Measurements from ENCODE around the gene CDR2. TPM values are rescaled to one million over a fixed set of nuclear protein-coding genes. Genes with fewer than 3 reads are reported as not detected.
A peak's percentile ranks its signal among the peaks of the same experiment; 100 is the strongest.

The CDR2 gene
- total RNA-seq, 2 donors from 2014 or later: 17.6 to 24.3 TPM

DNA sequence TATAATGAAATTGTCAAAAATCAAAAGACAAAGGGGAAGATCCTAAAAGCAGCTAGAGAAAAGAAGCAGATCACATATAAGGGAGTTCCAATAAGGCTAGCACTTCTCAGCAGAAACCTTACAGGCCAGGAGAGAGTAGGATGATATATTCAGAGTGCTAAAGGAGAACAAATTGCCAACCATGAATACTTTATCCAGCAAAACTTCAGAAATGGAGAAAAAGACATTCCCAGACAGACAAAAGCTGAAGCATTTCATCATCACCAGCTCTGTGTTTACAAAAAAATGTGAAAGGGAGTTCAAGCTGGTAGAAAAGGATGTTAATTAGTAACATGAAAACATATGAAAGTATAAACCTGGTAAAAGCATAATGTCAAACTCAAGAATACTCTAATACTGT lies 37.4 kb downstream of the CDR2 start:
- H3K4me3 Mint-ChIP-seq: no peak overlapping the region
- H3K36me3 ChIP-seq (ENCODE audit: control insufficient read depth, insufficient read depth, low read length): peaks cover 64% of the 10 kb centered on the region
- TF ChIP-seq, protein P1, sequence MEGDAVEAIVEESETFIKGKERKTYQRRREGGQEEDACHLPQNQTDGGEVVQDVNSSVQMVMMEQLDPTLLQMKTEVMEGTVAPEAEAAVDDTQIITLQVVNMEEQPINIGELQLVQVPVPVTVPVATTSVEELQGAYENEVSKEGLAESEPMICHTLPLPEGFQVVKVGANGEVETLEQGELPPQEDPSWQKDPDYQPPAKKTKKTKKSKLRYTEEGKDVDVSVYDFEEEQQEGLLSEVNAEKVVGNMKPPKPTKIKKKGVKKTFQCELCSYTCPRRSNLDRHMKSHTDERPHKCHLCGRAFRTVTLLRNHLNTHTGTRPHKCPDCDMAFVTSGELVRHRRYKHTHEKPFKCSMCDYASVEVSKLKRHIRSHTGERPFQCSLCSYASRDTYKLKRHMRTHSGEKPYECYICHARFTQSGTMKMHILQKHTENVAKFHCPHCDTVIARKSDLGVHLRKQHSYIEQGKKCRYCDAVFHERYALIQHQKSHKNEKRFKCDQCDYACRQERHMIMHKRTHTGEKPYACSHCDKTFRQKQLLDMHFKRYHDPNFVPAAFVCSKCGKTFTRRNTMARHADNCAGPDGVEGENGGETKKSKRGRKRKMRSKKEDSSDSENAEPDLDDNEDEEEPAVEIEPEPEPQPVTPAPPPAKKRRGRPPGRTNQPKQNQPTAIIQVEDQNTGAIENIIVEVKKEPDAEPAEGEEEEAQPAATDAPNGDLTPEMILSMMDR (conservative IDR thresholded peaks at IDR 0.05): no peak
- H3K27ac Mint-ChIP-seq: no peak overlapping the region
- no peak overlapping the region for H3K27ac ChIP-seq (ENCODE audit: low read depth, low read length)
- H3K9me3 ChIP-seq (ENCODE audit: control insufficient read depth, low read length): peaks cover 51% of the 10 kb centered on the region
- no peak for DNase-seq
- H3K4me1 ChIP-seq (ENCODE audit: control insufficient read depth, insufficient read depth, low read length): no peaks in the 10 kb centered on the region
- H3K4me3 ChIP-seq (ENCODE audit: low read length): peak overlapping the region; percentile 37
- H3K27me3 Mint-ChIP-seq (ENCODE audit: insufficient read depth): no peaks in the 10 kb centered on the region
- peaks cover 73% of the 10 kb centered on the region for H3K36me3 Mint-ChIP-seq (ENCODE audit: low read depth)
- H3K9me3 Mint-ChIP-seq: peaks cover 55% of the 10 kb centered on the region
- H3K9ac ChIP-seq (ENCODE audit: extremely low read depth, low read length, poor library complexity, severe bottlenecking): no peak overlapping the region
- no peaks in the 10 kb centered on the region for H3K27me3 ChIP-seq (ENCODE audit: control insufficient read depth, insufficient read depth, low read length, poor library complexity, severe bottlenecking)
- no peaks in the 10 kb centered on the region for H3K4me1 Mint-ChIP-seq

DNA sequence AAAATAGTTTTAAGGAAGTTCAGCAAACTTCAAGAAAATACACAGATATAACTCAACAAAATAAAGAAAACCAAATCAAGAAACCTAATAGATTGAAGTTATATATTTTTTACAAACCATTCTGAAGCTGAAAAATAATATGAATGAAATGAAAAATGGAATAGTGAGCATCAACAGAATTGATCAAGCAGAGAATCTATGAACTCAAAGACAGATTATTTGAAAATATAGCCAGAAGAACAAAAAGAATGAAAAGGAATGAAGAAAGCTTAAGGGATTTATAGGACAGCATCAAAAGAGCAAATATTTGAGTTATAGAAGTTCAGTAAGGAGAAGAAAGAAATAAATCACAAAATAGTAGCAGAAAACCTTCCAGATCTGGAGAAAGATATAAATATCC lies 37.8 kb downstream of the CDR2 start:
- peaks cover 77% of the 10 kb centered on the region for H3K36me3 Mint-ChIP-seq (ENCODE audit: low read depth)

DNA sequence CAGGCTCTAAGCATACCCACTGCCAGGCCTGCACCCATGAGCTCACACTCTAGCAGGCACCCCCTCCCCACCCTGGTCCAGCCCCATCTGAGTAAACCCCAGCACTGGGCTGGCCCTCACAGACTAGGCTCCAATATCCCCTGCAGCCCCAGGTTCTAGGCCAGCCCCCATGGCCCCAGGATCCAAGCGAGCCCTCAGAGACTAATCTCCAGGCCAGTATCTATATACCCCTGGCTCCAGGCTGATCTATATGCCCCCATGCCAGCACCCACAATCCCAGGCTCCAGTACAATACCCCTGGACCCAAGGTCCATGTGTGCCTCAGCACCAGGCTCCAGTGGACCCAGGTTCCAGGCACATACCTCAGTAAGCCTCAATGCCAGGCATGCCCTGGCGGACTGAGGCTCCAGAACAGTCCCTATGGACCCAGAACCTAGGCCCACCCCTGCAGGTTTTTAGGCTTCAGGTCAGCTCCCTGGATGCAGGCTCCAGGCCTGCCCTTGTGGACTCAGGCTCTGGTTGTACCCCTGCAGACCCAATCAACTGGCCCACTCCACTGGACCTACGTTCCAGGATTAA lies 38.7 kb downstream of the CDR2 start:
- TF ChIP-seq, protein P1 (conservative IDR thresholded peaks at IDR 0.05): no peak

More for the DNA sequence above, 37.8 kb downstream of the CDR2 start:
- Histone ChIP-seq H3K4me3 (ENCODE audit: low read length) (peak overlapping the region; percentile 37), H3K36me3 (ENCODE audit: control insufficient read depth, insufficient read depth, low read length) (peaks cover 69% of the 10 kb centered on the region), H3K27me3 (ENCODE audit: control insufficient read depth, insufficient read depth, low read length, poor library complexity, severe bottlenecking) (no peaks in the 10 kb centered on the region), H3K27ac (ENCODE audit: low read depth, low read length) (no peak overlapping the region), H3K9me3 (ENCODE audit: control insufficient read depth, low read length) (peaks cover 47% of the 10 kb centered on the region), H3K4me1 (ENCODE audit: control insufficient read depth, insufficient read depth, low read length) (no peaks in the 10 kb centered on the region), H3K9ac (ENCODE audit: extremely low read depth, low read length, poor library complexity, severe bottlenecking) (no peak overlapping the region)
- no peak for DNase-seq
- Mint-ChIP-seq H3K27ac (no peak overlapping the region), H3K27me3 (ENCODE audit: insufficient read depth) (no peaks in the 10 kb centered on the region), H3K4me1 (no peaks in the 10 kb centered on the region), H3K4me3 (no peak overlapping the region), H3K9me3 (peaks cover 52% of the 10 kb centered on the region)
- TF ChIP-seq, protein P1 (conservative IDR thresholded peaks at IDR 0.05): no peak

More for the DNA sequence above, 38.7 kb downstream of the CDR2 start:
- Histone ChIP-seq H3K9me3 (ENCODE audit: control insufficient read depth, low read length) (peaks cover 39% of the 10 kb centered on the region), H3K4me3 (ENCODE audit: low read length) (peak overlapping the region; percentile 3), H3K4me1 (ENCODE audit: control insufficient read depth, insufficient read depth, low read length) (no peaks in the 10 kb centered on the region), H3K36me3 (ENCODE audit: control insufficient read depth, insufficient read depth, low read length) (peaks cover 72% of the 10 kb centered on the region), H3K27ac (ENCODE audit: low read depth, low read length) (no peak overlapping the region), H3K9ac (ENCODE audit: extremely low read depth, low read length, poor library complexity, severe bottlenecking) (no peak overlapping the region), H3K27me3 (ENCODE audit: control insufficient read depth, insufficient read depth, low read length, poor library complexity, severe bottlenecking) (no peaks in the 10 kb centered on the region)
- Mint-ChIP-seq H3K4me3 (no peak overlapping the region), H3K9me3 (peaks cover 44% of the 10 kb centered on the region), H3K27me3 (ENCODE audit: insufficient read depth) (no peaks in the 10 kb centered on the region), H3K27ac (no peak overlapping the region), H3K36me3 (ENCODE audit: low read depth) (peaks cover 78% of the 10 kb centered on the region), H3K4me1 (no peaks in the 10 kb centered on the region)
- 90 to 100% methylated on average over 3 of the region's 3 CpGs for WGBS, 2 experiments (ENCODE audit: insufficient coverage in 1 of 2, insufficient read length in 1 of 2)
- DNase-seq: no peak

All from endodermal cell (in vitro differentiated cells).